Astrocyte (in vitro differentiated cells and primary cell): ENCODE results near the gene CREB5.

Experiments
- EZH2 ChIP-seq: IDR thresholded peaks from 2 replicates; pipeline ENCODE4 v1.6.1; 2012; ENCODE audit warnings: mild to moderate bottlenecking, low read length, inconsistent platforms; ENCODE audit not compliant: insufficient read depth
- TF ChIP-seq, protein P1 (sequence below): IDR thresholded peaks from 2 replicates; pipeline ENCODE4 v1.5.1; 2011; ENCODE audit warnings: low read depth, mild to moderate bottlenecking, inconsistent platforms, low read length, moderate library complexity; ENCODE audit not compliant: insufficient read depth

GRCh38 chr7:28723336-28723735 is 311.0 kb downstream of the CREB5 start:
- TF ChIP-seq, protein P1, sequence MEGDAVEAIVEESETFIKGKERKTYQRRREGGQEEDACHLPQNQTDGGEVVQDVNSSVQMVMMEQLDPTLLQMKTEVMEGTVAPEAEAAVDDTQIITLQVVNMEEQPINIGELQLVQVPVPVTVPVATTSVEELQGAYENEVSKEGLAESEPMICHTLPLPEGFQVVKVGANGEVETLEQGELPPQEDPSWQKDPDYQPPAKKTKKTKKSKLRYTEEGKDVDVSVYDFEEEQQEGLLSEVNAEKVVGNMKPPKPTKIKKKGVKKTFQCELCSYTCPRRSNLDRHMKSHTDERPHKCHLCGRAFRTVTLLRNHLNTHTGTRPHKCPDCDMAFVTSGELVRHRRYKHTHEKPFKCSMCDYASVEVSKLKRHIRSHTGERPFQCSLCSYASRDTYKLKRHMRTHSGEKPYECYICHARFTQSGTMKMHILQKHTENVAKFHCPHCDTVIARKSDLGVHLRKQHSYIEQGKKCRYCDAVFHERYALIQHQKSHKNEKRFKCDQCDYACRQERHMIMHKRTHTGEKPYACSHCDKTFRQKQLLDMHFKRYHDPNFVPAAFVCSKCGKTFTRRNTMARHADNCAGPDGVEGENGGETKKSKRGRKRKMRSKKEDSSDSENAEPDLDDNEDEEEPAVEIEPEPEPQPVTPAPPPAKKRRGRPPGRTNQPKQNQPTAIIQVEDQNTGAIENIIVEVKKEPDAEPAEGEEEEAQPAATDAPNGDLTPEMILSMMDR: no peak
- TF ChIP-seq EZH2: no peak
